Activated CD8-positive, alpha-beta T cell treated with anti-CD3 and anti-CD28 coated beads for 36 hours (primary cell): ENCODE measurements around the gene TBXAS1. TPM values are rescaled to one million over a fixed set of nuclear protein-coding genes. Genes with fewer than 3 reads are reported as not detected.
"Not testable (repeated sequence)": the region's sequence is repeated elsewhere in the genome, so short reads cannot be mapped to it uniquely, and the experiment has no call there.

Experiments
- ATAC-seq: fragments of 200-7000 bp; cut with Tn5 transposase; one replicate; pipeline ENCODE4 v1.10.0; 2021; ENCODE audit warnings: mild to moderate bottlenecking, moderate library complexity
- CTCF ChIA-PET: fragments of 350-600 bp; sonication (Branson Sonifier 250); formaldehyde crosslinking; loops from one replicate; lab custom pipeline; 2021; ENCODE audit warnings: antibody characterized with exemption; lab: Charles Lee
- POLR2A ChIA-PET: fragments of 350-600 bp; sonication (Branson Sonifier 250); formaldehyde crosslinking; loops from one replicate; lab custom pipeline; 2021; ENCODE audit warnings: antibody characterized with exemption; lab: Charles Lee
- DNase-seq: peaks from one replicate; pipeline ENCODE4 v3.0.0-alpha.2; 2020
- H3K27ac Mint-ChIP-seq: one replicate; pipeline ENCODE4 v1.8.0; 2021; ENCODE audit warnings: mild to moderate bottlenecking, mixed read lengths
- H3K27me3 Mint-ChIP-seq: one replicate; pipeline ENCODE4 v1.8.0; 2021; ENCODE audit warnings: mixed read lengths
- H3K36me3 Mint-ChIP-seq: one replicate; pipeline ENCODE4 v1.8.0; 2021; ENCODE audit warnings: low read depth, mixed read lengths
- H3K4me1 Mint-ChIP-seq: one replicate; pipeline ENCODE4 v1.8.0; 2021; ENCODE audit warnings: low read depth, mixed read lengths
- H3K4me3 Mint-ChIP-seq: one replicate; pipeline ENCODE4 v1.8.0; 2021; ENCODE audit warnings: mild to moderate bottlenecking, moderate library complexity, mixed read lengths
- H3K9me3 Mint-ChIP-seq: one replicate; pipeline ENCODE4 v1.8.0; 2021; ENCODE audit warnings: mixed read lengths
- intact Hi-C: fragments of 100-400 bp; cut with micrococcal nuclease; formaldehyde crosslinking; loops from one replicate; pipeline ENCODE4 v1.10.0; 2022
- total RNA-seq, 2 experiments: library from RNA; stranded (reverse); gene quantifications; one replicate each; pipeline ENCODE4 v1.2.3, GENCODE V29; 2021
- TF ChIP-seq, protein P1 (sequence below): fragments of 200-600 bp; IDR thresholded peaks from one replicate; pipeline ENCODE4 v1.8.0; 2022; ENCODE audit warnings: antibody characterized with exemption, mild to moderate bottlenecking

The TBXAS1 gene
- total RNA-seq, 2 experiments from 2014 or later, result 1.5 to 2.1 TPM

DNA sequence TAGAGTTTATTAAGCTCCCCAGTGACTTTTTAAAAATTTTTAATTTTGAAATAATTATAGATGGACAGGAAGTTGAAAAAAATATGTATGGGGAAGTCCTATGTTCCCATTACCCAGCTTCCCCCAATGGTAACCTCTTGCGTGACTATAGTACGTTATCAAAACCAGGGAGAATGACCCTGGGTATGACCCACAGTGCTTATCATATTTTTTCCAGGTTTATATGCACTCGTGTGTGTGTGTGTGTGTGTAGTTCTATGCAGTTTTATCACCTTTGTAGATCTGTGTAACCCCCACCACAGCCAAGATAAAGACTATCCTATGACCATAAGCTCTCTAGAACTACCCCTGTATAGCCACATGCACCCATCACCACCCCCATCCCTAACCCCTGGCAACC, 72.8 kb downstream of the TBXAS1 start:
- POLR2A ChIA-PET, result no interaction called here
- Mint-ChIP-seq H3K9me3 (peaks cover 2% of the 10 kb centered on the region), H3K27me3 (no peaks in the 10 kb centered on the region), H3K4me1 (no peaks in the 10 kb centered on the region), H3K4me3 (no peak overlapping the region), H3K36me3 (no peaks in the 10 kb centered on the region), H3K27ac (no peak overlapping the region)
- CTCF ChIA-PET, result interaction anchor here (0.9 kb wide), 1 partner anchor 42 kb away, joined by 3 read pairs; no protein-coding TSS in a partner anchor
- ATAC-seq (no peak), DNase-seq (no peak)
- TF ChIP-seq, protein P1, sequence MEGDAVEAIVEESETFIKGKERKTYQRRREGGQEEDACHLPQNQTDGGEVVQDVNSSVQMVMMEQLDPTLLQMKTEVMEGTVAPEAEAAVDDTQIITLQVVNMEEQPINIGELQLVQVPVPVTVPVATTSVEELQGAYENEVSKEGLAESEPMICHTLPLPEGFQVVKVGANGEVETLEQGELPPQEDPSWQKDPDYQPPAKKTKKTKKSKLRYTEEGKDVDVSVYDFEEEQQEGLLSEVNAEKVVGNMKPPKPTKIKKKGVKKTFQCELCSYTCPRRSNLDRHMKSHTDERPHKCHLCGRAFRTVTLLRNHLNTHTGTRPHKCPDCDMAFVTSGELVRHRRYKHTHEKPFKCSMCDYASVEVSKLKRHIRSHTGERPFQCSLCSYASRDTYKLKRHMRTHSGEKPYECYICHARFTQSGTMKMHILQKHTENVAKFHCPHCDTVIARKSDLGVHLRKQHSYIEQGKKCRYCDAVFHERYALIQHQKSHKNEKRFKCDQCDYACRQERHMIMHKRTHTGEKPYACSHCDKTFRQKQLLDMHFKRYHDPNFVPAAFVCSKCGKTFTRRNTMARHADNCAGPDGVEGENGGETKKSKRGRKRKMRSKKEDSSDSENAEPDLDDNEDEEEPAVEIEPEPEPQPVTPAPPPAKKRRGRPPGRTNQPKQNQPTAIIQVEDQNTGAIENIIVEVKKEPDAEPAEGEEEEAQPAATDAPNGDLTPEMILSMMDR, result no peak
- intact Hi-C loops, result no loop called here

DNA sequence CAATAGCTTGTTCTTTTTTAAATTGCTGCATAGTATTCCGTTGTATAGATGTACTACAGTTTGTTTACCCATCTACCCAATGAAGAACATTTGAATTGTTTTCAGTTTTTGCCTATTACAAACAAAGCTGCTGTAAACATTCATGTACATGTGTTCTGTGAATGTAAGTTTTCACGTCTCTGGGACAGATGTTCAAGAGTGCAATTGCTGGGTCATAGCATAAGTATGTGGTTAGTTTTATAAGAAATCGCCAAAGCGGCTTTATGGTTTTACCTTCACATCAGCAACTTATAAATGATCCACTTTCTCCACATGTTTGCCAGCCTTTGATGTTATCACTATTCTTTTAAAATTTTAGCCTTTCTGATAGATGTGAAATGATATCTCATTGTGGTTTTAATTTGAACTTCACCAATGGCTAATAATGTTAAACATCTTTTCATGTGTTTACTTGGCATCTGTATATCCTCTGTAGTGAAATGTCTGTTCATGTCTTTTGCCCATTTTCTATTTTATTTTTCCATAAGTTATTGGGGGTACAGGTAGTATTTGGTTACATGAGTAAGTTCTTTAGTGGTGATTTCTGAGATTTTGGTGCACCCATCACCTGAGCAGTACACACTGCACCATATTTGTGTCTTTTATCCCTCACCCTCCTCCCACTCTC, 73.5 kb downstream of the TBXAS1 start:
- intact Hi-C loops, result no loop called here
- H3K27ac Mint-ChIP-seq, result no peak overlapping the region
- DNase-seq (no peak), ATAC-seq (no peak)
- peaks cover 2% of the 10 kb centered on the region for H3K9me3 Mint-ChIP-seq
- TF ChIP-seq, protein P1, result no peak
- no peaks in the 10 kb centered on the region for H3K4me1 Mint-ChIP-seq
- H3K36me3 Mint-ChIP-seq, result no peaks in the 10 kb centered on the region
- ChIA-PET POLR2A (no interaction called here), CTCF (no interaction called here)
- no peaks in the 10 kb centered on the region for H3K27me3 Mint-ChIP-seq
- H3K4me3 Mint-ChIP-seq, result no peak overlapping the region

DNA sequence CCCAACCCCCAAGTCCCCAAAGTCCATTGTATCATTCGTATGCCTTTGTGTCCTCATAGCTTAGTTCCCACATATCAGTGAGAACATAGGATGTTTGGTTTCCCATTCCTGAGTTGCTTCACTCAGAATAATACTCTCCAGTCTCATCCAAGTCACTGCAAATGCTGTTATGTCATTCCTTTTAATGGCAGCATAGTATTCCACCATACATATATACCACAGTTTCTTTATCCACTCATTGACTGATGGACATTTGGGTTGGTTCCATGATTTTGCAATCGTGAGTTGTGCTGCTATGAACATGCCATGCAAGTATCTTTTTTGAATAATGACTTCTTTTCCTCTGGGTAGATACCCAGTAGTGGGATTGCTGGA, 74.0 kb downstream of the TBXAS1 start:
- H3K27ac Mint-ChIP-seq, H3K9me3 Mint-ChIP-seq, H3K4me3 Mint-ChIP-seq, DNase-seq, ATAC-seq, POLR2A ChIA-PET, H3K36me3 Mint-ChIP-seq, H3K27me3 Mint-ChIP-seq, intact Hi-C loops, CTCF ChIA-PET, H3K4me1 Mint-ChIP-seq: not testable (repeated sequence)

DNA sequence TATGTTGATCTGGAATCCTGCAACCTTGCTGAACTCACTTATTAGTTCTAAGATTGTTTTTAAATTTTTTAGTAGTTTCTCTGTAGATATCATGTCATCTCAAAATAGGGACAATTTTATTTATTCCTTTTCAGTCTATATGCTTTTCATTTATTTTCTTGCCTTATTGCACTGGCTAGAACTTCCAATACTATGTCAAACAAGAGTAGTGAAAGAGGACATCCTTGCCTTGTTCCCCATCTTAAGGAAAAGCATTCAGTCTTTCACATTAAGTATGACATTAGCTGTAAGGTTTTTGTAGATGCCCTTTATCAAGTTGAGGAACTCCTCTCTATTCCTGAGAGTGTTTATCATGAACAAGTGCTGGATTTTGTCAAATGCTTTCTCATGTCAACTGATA, 77.8 kb downstream of the TBXAS1 start:
- TF ChIP-seq, protein P1, result no peak
- peaks cover 3% of the 10 kb centered on the region for H3K27me3 Mint-ChIP-seq
- no peaks in the 10 kb centered on the region for H3K36me3 Mint-ChIP-seq
- peaks cover 2% of the 10 kb centered on the region for H3K9me3 Mint-ChIP-seq
- DNase-seq (no peak), ATAC-seq (no peak)
- intact Hi-C loops, result no loop called here
- POLR2A ChIA-PET, result no interaction called here
- H3K27ac Mint-ChIP-seq, result no peak overlapping the region
- H3K4me3 Mint-ChIP-seq, result no peak overlapping the region
- CTCF ChIA-PET, result no interaction called here
- H3K4me1 Mint-ChIP-seq, result peaks cover 3% of the 10 kb centered on the region

DNA sequence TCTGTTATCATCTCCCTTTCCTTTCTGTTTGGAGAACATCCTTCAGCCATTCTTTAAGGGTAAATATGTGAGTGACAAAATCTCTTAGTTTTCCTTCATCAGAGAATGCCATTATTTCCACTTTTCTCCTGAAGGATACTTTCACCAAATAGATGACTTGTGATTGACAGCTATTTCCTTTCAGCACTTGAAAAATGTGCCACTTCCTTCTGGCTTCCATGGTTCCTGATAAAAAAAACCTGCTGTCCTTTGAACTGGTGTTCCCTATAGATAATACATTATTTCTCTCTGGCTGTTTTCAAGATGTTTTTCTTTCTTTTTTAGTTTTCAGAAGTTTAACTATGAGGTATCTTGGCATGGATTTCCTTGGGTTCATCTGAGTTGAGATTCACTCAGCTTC, 79.7 kb downstream of the TBXAS1 start:
- Mint-ChIP-seq H3K4me1 (peaks cover 3% of the 10 kb centered on the region), H3K36me3 (no peaks in the 10 kb centered on the region), H3K4me3 (no peak overlapping the region), H3K27ac (no peak overlapping the region), H3K9me3 (no peaks in the 10 kb centered on the region), H3K27me3 (peaks cover 3% of the 10 kb centered on the region)
- ChIA-PET CTCF (interaction anchor here (0.7 to 2.0 kb wide), 2 partner anchors 141 to 263 kb away, joined by 3 to 7 read pairs; no protein-coding TSS in a partner anchor), POLR2A (no interaction called here)
- no peak for DNase-seq
- TF ChIP-seq, protein P1, result no peak
- ATAC-seq, result no peak
- intact Hi-C loops, result no loop called here
